KOPT-K1 (cell line): Measurements from ENCODE around the gene AIFM3.

Experiments
- H3K27ac ChIP-seq: fragments of 200-600 bp; sonication (generic); 2 replicates; pipeline ENCODE4 v1.5.1; 2016; ENCODE audit warnings: antibody characterized with exemption, mild to moderate bottlenecking, low read depth, low read length; ENCODE audit not compliant: poor library complexity, severe bottlenecking
- H3K36me3 ChIP-seq: fragments of 200-600 bp; sonication (generic); 2 replicates; pipeline ENCODE4 v1.5.1; 2017; ENCODE audit warnings: antibody characterized with exemption, mild to moderate bottlenecking, low read length, moderate library complexity; ENCODE audit not compliant: insufficient read depth
- H3K9me3 ChIP-seq: fragments of 200-600 bp; sonication (generic); 2 replicates; pipeline ENCODE4 v1.5.1; 2017; ENCODE audit warnings: antibody characterized with exemption, low read length, mild to moderate bottlenecking; ENCODE audit not compliant: insufficient read depth, poor library complexity, severe bottlenecking

The AIFM3 gene

DNA sequence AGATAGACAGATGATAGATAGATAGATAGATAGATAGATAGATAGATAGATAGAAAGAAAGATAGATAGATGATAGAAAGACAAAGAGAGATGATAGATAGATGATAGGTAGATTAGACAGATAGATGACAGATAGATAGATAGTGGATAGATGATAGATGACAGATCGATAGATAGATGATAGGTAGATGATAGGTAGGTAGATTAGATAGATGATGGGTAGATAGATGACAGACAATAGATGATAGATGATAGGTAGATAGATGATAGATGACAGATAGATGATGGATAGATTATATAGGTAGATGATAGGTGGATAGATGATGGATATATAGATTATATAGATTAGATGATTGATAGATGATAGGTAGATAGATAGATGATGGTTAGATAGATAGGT lies 19.3 kb downstream of the AIFM3 start:
- Histone ChIP-seq H3K36me3 (peaks cover 46% of the 10 kb centered on the region; the same call in 1 of the 2 replicates), H3K27ac (no peak overlapping the region), H3K9me3 (no peaks in the 10 kb centered on the region)

DNA sequence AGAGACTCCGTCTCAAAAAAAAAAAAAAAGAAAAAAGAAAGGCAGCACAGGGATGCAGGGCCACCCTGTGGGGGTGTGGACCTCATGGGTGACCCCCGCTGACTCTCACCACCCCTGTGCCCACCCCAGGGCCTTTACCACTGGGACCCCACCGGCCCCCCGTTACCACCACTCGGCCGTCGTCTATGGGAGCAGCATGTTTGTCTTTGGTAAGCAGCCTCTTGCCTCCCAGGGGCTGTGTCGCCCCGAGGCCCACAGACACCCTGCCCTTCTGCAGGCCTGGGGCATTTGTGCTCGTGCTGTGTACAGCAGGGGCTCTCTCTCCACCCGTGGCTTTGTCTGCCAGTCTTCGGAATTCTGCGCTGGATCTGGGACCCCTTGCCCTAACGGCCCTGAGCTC lies 20.3 kb downstream of the AIFM3 start:
- H3K9me3 ChIP-seq = no peaks in the 10 kb centered on the region
- peaks cover 56% of the 10 kb centered on the region; the same call in 1 of the 2 replicates for H3K36me3 ChIP-seq
- no peak overlapping the region for H3K27ac ChIP-seq

DNA sequence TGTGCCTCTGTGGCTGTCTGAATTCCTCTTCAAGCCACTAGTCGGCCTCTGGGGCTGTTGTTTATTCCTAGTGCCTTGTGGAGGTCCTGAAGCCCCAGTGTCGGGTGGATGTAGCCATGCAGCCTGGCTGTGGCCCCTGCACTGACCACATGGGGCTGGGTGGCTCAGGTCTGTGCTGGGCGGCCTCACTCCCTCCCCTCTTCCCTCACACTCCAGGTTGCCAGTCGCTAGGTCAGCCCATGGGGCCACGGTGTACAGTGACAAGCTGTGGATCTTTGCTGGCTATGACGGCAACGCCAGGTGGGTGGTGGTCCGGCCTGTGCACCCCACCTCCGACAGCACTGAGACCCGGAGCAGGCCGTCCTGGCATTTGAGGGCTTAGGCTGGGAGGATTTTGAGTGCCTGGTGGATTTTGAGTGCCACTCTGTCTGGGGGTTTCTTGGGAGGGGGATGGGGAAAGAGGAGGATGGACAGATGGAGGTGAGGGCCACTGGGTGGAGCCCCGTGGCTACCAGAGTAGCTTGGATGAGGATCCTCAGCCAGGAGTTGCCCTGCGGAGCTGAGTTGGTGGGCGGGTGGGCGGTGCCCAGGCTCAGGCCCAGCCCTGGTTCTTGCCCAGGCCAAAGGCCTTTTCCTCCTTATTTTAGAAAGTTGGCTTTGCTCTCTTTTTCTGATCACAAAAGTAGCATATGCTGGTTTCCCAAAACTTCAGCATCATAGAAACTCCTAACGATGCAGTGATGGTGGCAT lies 21.7 kb downstream of the AIFM3 start:
- H3K27ac ChIP-seq = no peak overlapping the region
- H3K36me3 ChIP-seq = peaks cover 67% of the 10 kb centered on the region; the same call in 1 of the 2 replicates
- H3K9me3 ChIP-seq = no peaks in the 10 kb centered on the region

DNA sequence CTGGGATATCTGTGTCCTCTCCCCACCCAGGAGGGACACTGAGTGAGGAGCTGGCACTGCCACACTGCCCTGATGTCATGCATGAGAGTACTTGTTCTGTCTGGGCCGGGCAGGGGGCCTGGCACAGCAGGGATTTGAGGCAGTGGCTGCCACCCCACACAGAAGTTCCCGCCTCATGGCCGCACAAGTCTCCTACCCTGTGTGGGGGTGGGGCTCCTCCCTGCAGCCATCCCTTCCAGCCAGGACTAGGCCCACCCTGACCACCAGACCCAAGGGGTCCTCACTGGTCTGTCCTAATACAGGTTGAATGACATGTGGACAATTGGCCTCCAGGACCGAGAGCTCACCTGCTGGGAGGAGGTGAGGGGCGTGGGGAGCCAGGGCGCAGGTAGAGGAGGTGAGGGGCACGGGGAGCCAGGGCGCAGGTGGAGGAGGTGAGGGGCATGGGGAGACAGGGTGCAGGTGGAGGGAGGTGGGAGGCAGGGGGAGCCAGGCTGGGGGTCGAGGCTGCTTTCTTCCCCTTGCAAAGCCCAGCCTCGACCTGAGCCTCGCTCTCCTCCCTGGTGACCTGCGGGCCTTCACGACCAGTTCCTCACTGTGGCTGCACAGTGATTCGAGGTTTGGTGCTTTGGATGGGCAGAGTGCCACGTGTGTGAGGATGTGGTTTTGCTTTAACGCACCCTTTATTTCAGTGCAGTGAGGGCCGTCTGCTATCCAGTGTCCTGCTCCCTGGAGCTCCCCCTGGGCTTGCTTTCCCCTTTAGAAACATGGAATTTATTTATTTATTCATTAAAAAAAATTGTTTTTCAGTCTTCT lies 22.5 kb downstream of the AIFM3 start:
- Histone ChIP-seq H3K9me3 (no peaks in the 10 kb centered on the region), H3K36me3 (peaks cover 67% of the 10 kb centered on the region; the same call in 1 of the 2 replicates), H3K27ac (no peak overlapping the region)

GRCh38 chr22:20990184-20991180 lies 23.4 kb downstream of the AIFM3 start:
- peaks cover 65% of the 10 kb centered on the region; the same call in 1 of the 2 replicates for H3K36me3 ChIP-seq

DNA sequence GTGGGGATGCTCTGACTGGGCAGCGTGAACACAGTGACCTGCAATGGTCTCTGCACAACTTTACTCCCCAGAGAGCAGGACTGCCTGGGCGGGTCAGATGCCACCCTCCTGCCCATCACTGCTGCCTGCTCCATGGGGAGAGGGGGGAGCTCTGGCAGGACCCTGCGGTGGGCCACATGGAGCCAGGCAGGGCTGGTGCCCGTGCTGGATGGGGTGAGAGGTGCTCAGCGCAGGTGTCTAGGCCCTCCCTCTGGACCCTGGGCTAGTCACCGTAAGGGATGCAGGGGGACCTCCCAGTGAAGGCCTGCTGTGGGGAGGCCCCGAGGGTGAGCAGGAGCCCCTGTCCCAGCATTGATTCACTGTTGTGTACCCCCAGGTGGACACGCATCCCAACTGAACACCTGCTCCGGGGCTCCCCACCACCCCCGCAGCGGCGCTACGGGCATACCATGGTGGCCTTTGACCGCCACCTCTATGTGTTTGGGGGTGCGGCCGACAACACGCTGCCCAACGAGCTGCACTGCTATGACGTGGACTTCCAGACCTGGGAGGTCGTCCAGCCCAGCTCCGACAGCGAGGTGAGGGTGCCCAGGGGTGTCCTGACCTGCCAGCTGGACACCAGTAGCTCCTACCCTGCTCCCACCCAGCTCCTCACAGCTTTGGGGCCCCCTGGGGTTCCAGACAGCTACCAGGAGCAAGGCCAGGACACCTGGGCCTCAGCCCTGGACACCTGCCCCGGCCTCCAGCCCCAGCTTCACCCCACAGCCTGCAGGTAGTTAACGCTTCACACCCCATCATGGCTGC lies 24.4 kb downstream of the AIFM3 start:
- peaks cover 67% of the 10 kb centered on the region; the same call in 1 of the 2 replicates for H3K36me3 ChIP-seq
- no peak overlapping the region for H3K27ac ChIP-seq
- H3K9me3 ChIP-seq = no peaks in the 10 kb centered on the region

More at GRCh38 chr22:20990184-20991180, 23.4 kb downstream of the AIFM3 start:
- Histone ChIP-seq H3K27ac (no peak overlapping the region), H3K9me3 (no peaks in the 10 kb centered on the region)

DNA sequence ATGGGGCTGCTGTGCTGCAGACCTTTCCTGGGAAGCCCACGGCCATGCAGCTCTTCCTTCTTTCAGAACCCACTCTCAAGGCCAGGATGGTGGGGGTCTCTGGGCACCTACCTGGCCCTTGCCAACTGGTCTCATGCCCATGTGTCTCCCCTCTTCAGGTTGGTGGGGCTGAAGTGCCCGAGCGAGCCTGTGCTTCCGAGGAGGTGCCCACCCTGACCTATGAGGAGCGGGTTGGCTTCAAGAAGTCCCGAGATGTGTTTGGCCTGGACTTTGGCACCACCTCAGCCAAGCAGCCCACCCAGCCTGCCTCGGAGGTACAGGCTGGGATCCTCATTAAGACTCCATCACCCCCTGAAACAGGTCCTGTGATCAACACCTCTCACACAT lies 25.0 kb downstream of the AIFM3 start:
- Histone ChIP-seq H3K9me3 (no peaks in the 10 kb centered on the region), H3K36me3 (peaks cover 67% of the 10 kb centered on the region; the same call in 1 of the 2 replicates), H3K27ac (no peak overlapping the region)

- Histone ChIP-seq H3K27ac (no peak overlapping the region), H3K9me3 (no peaks in the 10 kb centered on the region), H3K36me3 (peaks cover 67% of the 10 kb centered on the region; the same call in 1 of the 2 replicates)
Observed at GRCh38 chr22:20992456-20993303, 25.6 kb downstream of the AIFM3 start.

DNA sequence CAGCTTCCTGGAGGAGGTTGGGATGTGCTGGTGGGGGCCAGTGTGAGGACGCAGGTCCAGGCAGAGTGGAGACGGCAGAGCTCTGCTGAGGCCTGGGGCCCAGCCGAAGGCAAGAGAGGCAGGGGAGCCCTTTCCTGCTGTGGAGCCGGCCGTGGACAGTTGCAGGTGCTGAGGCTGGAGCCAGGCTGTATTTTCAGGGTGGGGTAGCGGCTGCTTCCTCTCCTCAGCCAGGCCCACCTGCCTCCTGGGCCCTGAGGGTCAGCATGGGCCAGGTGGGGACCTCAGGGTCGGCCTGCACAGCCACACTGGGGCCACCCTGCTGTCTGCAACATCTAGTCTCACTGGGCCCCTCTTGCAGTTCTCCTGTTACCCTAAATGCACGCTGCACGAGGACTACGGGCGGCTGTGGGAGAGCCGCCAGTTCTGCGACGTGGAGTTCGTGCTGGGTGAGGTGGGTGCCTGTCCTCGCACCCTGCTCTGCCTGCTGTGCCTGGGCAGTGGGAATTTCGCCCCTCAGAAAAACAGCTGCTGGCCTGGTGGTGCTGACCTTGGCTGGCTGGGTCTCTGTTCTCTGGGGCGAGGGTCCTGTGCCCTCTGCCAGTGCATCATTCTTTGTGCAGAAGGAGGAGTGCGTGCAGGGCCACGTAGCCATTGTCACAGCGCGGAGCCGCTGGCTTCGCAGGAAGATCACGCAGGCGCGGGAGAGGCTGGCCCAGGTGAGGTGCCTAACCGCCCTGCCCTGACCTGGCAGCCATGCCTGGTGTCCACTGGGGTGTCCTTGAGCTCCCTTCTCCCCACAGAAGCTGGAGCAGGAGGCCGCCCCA lies 26.5 kb downstream of the AIFM3 start:
- H3K36me3 ChIP-seq = peaks cover 67% of the 10 kb centered on the region
- H3K9me3 ChIP-seq = no peaks in the 10 kb centered on the region
- no peak overlapping the region for H3K27ac ChIP-seq

GRCh38 chr22:20994128-20994901 lies 27.3 kb downstream of the AIFM3 start:
- peaks cover 69% of the 10 kb centered on the region for H3K36me3 ChIP-seq

GRCh38 chr22:20994902-20995241 lies 27.8 kb downstream of the AIFM3 start:
- Histone ChIP-seq H3K9me3 (no peaks in the 10 kb centered on the region), H3K36me3 (peaks cover 74% of the 10 kb centered on the region), H3K27ac (no peak overlapping the region)

More at GRCh38 chr22:20994128-20994901, 27.3 kb downstream of the AIFM3 start:
- Histone ChIP-seq H3K27ac (no peak overlapping the region), H3K9me3 (no peaks in the 10 kb centered on the region)
